OCI-LY1 (cell line): ENCODE measurements around the gene TCF3.
"Not testable (repeated sequence)": the region's sequence is repeated elsewhere in the genome, so short reads cannot be mapped to it uniquely, and the experiment has no call there.

Source experiments
- H2AFZ ChIP-seq: fragments of 200-600 bp; sonication (generic), shearing (Covaris generic); 2 replicates; pipeline ENCODE4 v1.6.0; 2014; ENCODE audit warnings: antibody characterized with exemption, mild to moderate bottlenecking, low read length
- H3F3A ChIP-seq: fragments of 200-600 bp; sonication (generic), shearing (Covaris generic); 2 replicates; pipeline ENCODE4 v1.6.0; 2014; ENCODE audit warnings: mild to moderate bottlenecking, antibody characterized with exemption, low read length, moderate library complexity; ENCODE audit not compliant: insufficient read depth
- H3K27ac ChIP-seq: fragments of 200-600 bp; sonication (generic); 2 replicates; pipeline ENCODE4 v1.5.1; 2014; ENCODE audit warnings: low read length, mixed run types, mild to moderate bottlenecking, low read depth; ENCODE audit not compliant: poor library complexity, severe bottlenecking
- H3K27me3 ChIP-seq: fragments of 200-600 bp; sonication (generic); 2 replicates; pipeline ENCODE4 v1.6.0; 2014; ENCODE audit warnings: antibody characterized with exemption, mild to moderate bottlenecking, low read length, moderate library complexity; ENCODE audit not compliant: insufficient read depth
- H3K36me3 ChIP-seq: fragments of 200-600 bp; sonication (generic); 2 replicates; pipeline ENCODE4 v1.6.1; 2014; ENCODE audit warnings: mild to moderate bottlenecking, antibody characterized with exemption, low read length, moderate library complexity, mixed read lengths; ENCODE audit not compliant: insufficient read depth
- H3K4me1 ChIP-seq: fragments of 200-600 bp; sonication (generic); 2 replicates; pipeline ENCODE4 v1.5.1; 2014; ENCODE audit warnings: mild to moderate bottlenecking, low read length, moderate library complexity; ENCODE audit not compliant: insufficient read depth, severe bottlenecking
- H3K4me2 ChIP-seq: fragments of 200-600 bp; sonication (generic), shearing (Covaris generic); 2 replicates; pipeline ENCODE4 v1.6.1; 2014; ENCODE audit warnings: low read length
- H3K4me3 ChIP-seq: fragments of 200-600 bp; sonication (generic); 2 replicates; pipeline ENCODE4 v1.5.1; 2014; ENCODE audit warnings: low read length, low read depth, mild to moderate bottlenecking, mixed read lengths; ENCODE audit not compliant: poor library complexity, severe bottlenecking
- H3K79me2 ChIP-seq: fragments of 200-600 bp; shearing (Covaris generic); 2 replicates; pipeline ENCODE4 v1.6.1; 2016; ENCODE audit warnings: mixed run types, low read length, mixed read lengths; ENCODE audit not compliant: insufficient read depth
- H3K9ac ChIP-seq: fragments of 200-600 bp; sonication (generic), shearing (Covaris generic); 2 replicates; pipeline ENCODE4 v1.6.1; 2014; ENCODE audit warnings: mild to moderate bottlenecking, low read length, mixed read lengths
- H3K9me2 ChIP-seq: fragments of 200-600 bp; sonication (generic), shearing (Covaris generic); 2 replicates; pipeline ENCODE4 v1.6.1; 2014; ENCODE audit warnings: low read depth, mild to moderate bottlenecking, low read length, mixed read lengths
- H3K9me3 ChIP-seq: fragments of 200-600 bp; shearing (Covaris generic); 2 replicates; pipeline ENCODE4 v1.6.1; 2014; ENCODE audit warnings: low read length, mixed read lengths
- H4K20me1 ChIP-seq: fragments of 200-600 bp; sonication (generic), shearing (Covaris generic); 2 replicates; pipeline ENCODE4 v1.6.0; 2016; ENCODE audit warnings: mild to moderate bottlenecking, low read length; ENCODE audit not compliant: insufficient read depth
- CTCF ChIP-seq: fragments of 200-600 bp; sonication (generic), shearing (Covaris generic); IDR thresholded peaks from 2 replicates; pipeline ENCODE4 v1.5.1; 2017; ENCODE audit warnings: mild to moderate bottlenecking, antibody characterized with exemption, low read length, moderate library complexity, mixed read lengths
- EZH2 ChIP-seq: fragments of 200-600 bp; sonication (generic), shearing (Covaris generic); IDR thresholded peaks from 2 replicates; pipeline ENCODE4 v1.8.0; 2017; ENCODE audit warnings: borderline replicate concordance, mixed run types, mild to moderate bottlenecking, antibody characterized with exemption, low read length, moderate library complexity, mixed read lengths

The TCF3 gene

GRCh38 chr19:1663852-1664251 lies 11.4 kb upstream of the TCF3 start:
- H3F3A ChIP-seq = peaks cover 8% of the 10 kb centered on the region; the same call in 1 of the 2 replicates
- H3K9me2 ChIP-seq = no peaks in the 10 kb centered on the region
- no peak for TF ChIP-seq EZH2
- no peak for TF ChIP-seq CTCF
- no peaks in the 10 kb centered on the region for H4K20me1 ChIP-seq
- H3K4me2 ChIP-seq = no peak overlapping the region
- H3K4me1 ChIP-seq = peaks cover 44% of the 10 kb centered on the region
- peak overlapping the region; percentile 74 for H3K27ac ChIP-seq
- no peaks in the 10 kb centered on the region for H3K27me3 ChIP-seq
- no peak overlapping the region for H3K4me3 ChIP-seq
- H3K9me3 ChIP-seq = peaks cover 4% of the 10 kb centered on the region
- H3K36me3 ChIP-seq = peaks cover 7% of the 10 kb centered on the region; the same call in 1 of the 2 replicates
- H2AFZ ChIP-seq = no peak overlapping the region
- no peak overlapping the region for H3K9ac ChIP-seq
- H3K79me2 ChIP-seq = no peaks in the 10 kb centered on the region

GRCh38 chr19:1663227-1663626 lies 10.8 kb upstream of the TCF3 start:
- H3K27me3 ChIP-seq, H4K20me1 ChIP-seq, H3K9me3 ChIP-seq, H3K9me2 ChIP-seq, H3K79me2 ChIP-seq, H3K4me3 ChIP-seq, H2AFZ ChIP-seq, H3F3A ChIP-seq, H3K27ac ChIP-seq, H3K9ac ChIP-seq, H3K36me3 ChIP-seq, H3K4me2 ChIP-seq: not testable (repeated sequence)
- H3K4me1 ChIP-seq = peaks cover 38% of the 10 kb centered on the region

GRCh38 chr19:1661995-1662394 lies 9.6 kb upstream of the TCF3 start:
- H3K27me3 ChIP-seq = no peaks in the 10 kb centered on the region
- no peak overlapping the region for H3K27ac ChIP-seq
- no peak overlapping the region for H3K9ac ChIP-seq
- no peak overlapping the region for H3K4me2 ChIP-seq
- peaks cover 7% of the 10 kb centered on the region; the same call in 1 of the 2 replicates for H3K36me3 ChIP-seq
- H3K79me2 ChIP-seq = no peaks in the 10 kb centered on the region
- no peak for TF ChIP-seq EZH2
- TF ChIP-seq CTCF = no peak
- H2AFZ ChIP-seq = no peak overlapping the region
- H4K20me1 ChIP-seq = no peaks in the 10 kb centered on the region
- no peaks in the 10 kb centered on the region for H3K9me2 ChIP-seq
- H3K9me3 ChIP-seq = peaks cover 4% of the 10 kb centered on the region
- H3F3A ChIP-seq = peaks cover 8% of the 10 kb centered on the region; the same call in 1 of the 2 replicates
- no peak overlapping the region for H3K4me3 ChIP-seq
- peaks cover 27% of the 10 kb centered on the region for H3K4me1 ChIP-seq

- TF ChIP-seq EZH2 (no peak), CTCF (no peak)
- no peaks in the 10 kb centered on the region for H3K79me2 ChIP-seq
- no peaks in the 10 kb centered on the region for H3K9me2 ChIP-seq
- no peak overlapping the region for H2AFZ ChIP-seq
- H3K9ac ChIP-seq = no peak overlapping the region
- peaks cover 10% of the 10 kb centered on the region for H3K4me1 ChIP-seq
- peaks cover 7% of the 10 kb centered on the region; the same call in 1 of the 2 replicates for H3K36me3 ChIP-seq
- no peaks in the 10 kb centered on the region for H3F3A ChIP-seq
- no peak overlapping the region for H3K4me2 ChIP-seq
- H3K27ac ChIP-seq = no peak overlapping the region
- no peaks in the 10 kb centered on the region for H3K27me3 ChIP-seq
- peaks cover 4% of the 10 kb centered on the region for H3K9me3 ChIP-seq
- no peaks in the 10 kb centered on the region for H4K20me1 ChIP-seq
- no peak overlapping the region for H3K4me3 ChIP-seq
These were observed 6.6 kb upstream of the TCF3 start for GRCh38 chr19:1659084-1659427.
